ENCODE results near the gene TTC7B. TPM values are rescaled to one million over a fixed set of nuclear protein-coding genes. Genes with fewer than 3 reads are reported as not detected.

The TTC7B gene
- total RNA-seq, 1 donor from 2014 or later = 20.6 TPM

DNA sequence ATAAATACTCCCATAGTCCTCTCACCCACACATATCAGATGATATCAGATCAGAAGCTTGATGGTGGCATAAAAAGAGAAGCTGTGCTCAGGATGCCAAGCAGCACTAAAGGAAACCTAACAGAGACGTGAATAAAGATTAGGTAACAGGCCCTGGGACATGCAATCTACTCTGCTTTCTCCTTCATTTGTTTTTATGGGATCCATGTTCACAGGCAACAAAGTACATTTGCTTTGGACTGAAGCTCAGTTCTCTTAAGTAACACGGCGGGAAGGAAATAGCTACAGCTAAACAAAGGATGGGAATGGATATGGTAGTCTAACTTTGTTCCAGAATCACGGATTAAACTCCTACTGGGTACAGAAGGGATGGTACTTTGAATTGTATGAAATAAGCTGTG lies 119.5 kb downstream of the TTC7B start:
- peaks cover 32% of the 10 kb centered on the region for H3K4me1 Mint-ChIP-seq
- H3K9me3 Mint-ChIP-seq = no peaks in the 10 kb centered on the region

DNA sequence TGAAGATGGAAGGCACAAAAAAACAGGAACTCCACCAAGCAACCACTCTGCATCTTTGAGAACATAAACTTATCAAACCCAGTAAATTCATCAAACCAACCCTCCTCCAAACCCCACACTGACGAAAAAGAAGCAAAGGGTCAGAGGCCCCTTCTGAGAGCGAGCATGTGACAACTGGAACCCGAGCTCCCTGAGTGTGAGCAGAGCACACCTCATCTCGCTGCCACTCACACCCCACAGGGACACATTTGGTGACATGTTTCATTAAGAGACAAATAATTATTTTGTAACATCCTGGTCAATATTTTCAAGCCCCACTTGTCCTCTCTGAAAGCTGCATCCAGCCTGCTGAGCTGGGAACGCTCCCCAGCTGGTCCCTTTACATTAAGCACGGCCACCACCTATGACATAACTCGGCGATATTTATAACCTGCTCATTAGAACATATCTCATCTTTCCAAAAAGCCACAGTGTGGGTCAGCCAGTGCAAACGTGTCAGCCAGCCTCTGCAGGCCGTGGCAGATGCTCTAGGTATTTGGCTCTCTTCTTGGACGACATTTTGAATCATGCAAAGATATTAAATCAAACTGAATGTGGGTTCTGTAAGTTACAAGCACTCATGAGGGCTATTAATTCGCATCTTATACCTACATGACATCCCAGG lies 120.1 kb downstream of the TTC7B start:
- no peak overlapping the region for H3K4me3 Mint-ChIP-seq
- no peaks in the 10 kb centered on the region for H3K27me3 ChIP-seq
- peak overlapping the region; percentile 44 for H3K27ac Mint-ChIP-seq
- TF ChIP-seq EZH2phosphoT487 (IDR thresholded peaks at IDR 0.05) = no peak
- TF ChIP-seq EZH2 (IDR thresholded peaks at IDR 0.05) = no peak
- TF ChIP-seq, protein P1, sequence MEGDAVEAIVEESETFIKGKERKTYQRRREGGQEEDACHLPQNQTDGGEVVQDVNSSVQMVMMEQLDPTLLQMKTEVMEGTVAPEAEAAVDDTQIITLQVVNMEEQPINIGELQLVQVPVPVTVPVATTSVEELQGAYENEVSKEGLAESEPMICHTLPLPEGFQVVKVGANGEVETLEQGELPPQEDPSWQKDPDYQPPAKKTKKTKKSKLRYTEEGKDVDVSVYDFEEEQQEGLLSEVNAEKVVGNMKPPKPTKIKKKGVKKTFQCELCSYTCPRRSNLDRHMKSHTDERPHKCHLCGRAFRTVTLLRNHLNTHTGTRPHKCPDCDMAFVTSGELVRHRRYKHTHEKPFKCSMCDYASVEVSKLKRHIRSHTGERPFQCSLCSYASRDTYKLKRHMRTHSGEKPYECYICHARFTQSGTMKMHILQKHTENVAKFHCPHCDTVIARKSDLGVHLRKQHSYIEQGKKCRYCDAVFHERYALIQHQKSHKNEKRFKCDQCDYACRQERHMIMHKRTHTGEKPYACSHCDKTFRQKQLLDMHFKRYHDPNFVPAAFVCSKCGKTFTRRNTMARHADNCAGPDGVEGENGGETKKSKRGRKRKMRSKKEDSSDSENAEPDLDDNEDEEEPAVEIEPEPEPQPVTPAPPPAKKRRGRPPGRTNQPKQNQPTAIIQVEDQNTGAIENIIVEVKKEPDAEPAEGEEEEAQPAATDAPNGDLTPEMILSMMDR (IDR thresholded peaks at IDR 0.05) = no peak
- H3K4me1 ChIP-seq = no peaks in the 10 kb centered on the region
- no peaks in the 10 kb centered on the region for H4K20me1 ChIP-seq (ENCODE audit: low read depth)
- H2AFZ ChIP-seq (replicated peaks) = no peak overlapping the region
- DNase-seq (ENCODE audit: low spot score) = no peak
- peaks cover 7% of the 10 kb centered on the region for H3F3A ChIP-seq (ENCODE audit: low read depth)
- H3K9me3 ChIP-seq (ENCODE audit: low read depth) = no peaks in the 10 kb centered on the region
- no peak overlapping the region for H3K27ac ChIP-seq
- no peaks in the 10 kb centered on the region for H3K36me3 Mint-ChIP-seq
- H3K9ac ChIP-seq = no peak overlapping the region
- H3K79me2 ChIP-seq (ENCODE audit: low read depth) = no peaks in the 10 kb centered on the region
- no peak overlapping the region for H3K4me3 ChIP-seq
- no peaks in the 10 kb centered on the region for H3K9me3 Mint-ChIP-seq
- H3K4me1 Mint-ChIP-seq = peaks cover 32% of the 10 kb centered on the region
- H3K4me2 ChIP-seq = no peak overlapping the region
- no peaks in the 10 kb centered on the region for H3K27me3 Mint-ChIP-seq (ENCODE audit: insufficient read depth, low read depth)
- no peaks in the 10 kb centered on the region for H3K36me3 ChIP-seq

More for the DNA sequence above, 119.5 kb downstream of the TTC7B start:
- H3K4me3 Mint-ChIP-seq = no peak overlapping the region
- H3K36me3 ChIP-seq = no peaks in the 10 kb centered on the region
- H3K4me2 ChIP-seq = no peak overlapping the region
- peaks cover 7% of the 10 kb centered on the region for H3F3A ChIP-seq (ENCODE audit: low read depth)
- H3K9ac ChIP-seq = no peak overlapping the region
- no peaks in the 10 kb centered on the region for H4K20me1 ChIP-seq (ENCODE audit: low read depth)
- H3K4me3 ChIP-seq = no peak overlapping the region
- no peaks in the 10 kb centered on the region for H3K27me3 Mint-ChIP-seq (ENCODE audit: insufficient read depth, low read depth)
- H3K36me3 Mint-ChIP-seq = no peaks in the 10 kb centered on the region
- H3K79me2 ChIP-seq (ENCODE audit: low read depth) = no peaks in the 10 kb centered on the region
- no peak overlapping the region for H3K27ac Mint-ChIP-seq
- no peaks in the 10 kb centered on the region for H3K27me3 ChIP-seq
- no peak overlapping the region for H2AFZ ChIP-seq (replicated peaks)
- no peak for DNase-seq (ENCODE audit: low spot score)
- no peaks in the 10 kb centered on the region for H3K4me1 ChIP-seq
- H3K27ac ChIP-seq = no peak overlapping the region
- no peaks in the 10 kb centered on the region for H3K9me3 ChIP-seq (ENCODE audit: low read depth)
- TF ChIP-seq EZH2phosphoT487 (IDR thresholded peaks at IDR 0.05) (no peak), EZH2 (IDR thresholded peaks at IDR 0.05) (no peak)
- TF ChIP-seq, protein P1 (IDR thresholded peaks at IDR 0.05) = no peak

DNA sequence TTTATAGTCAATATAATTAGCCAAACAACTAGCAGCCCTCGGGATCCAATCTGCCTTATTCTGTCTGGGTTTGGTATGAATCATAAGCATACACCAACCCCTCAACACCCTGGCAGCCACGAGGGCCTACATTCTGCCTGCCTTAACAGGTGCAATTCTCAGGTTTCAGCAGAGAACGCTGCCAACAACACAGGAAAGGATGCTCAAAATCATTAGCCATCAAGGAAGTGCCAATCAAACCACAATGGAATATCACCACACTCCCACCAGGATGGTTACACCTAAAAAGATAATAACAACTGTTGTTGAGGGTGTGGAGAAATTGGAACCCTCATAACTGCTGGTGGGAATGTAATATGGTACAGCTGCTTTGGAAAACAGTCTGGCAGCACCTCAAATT lies 122.8 kb downstream of the TTC7B start:
- peaks cover 27% of the 10 kb centered on the region for H3K4me1 Mint-ChIP-seq
- no peak overlapping the region for H3K9ac ChIP-seq
- H3K4me1 ChIP-seq = no peaks in the 10 kb centered on the region
- H3K27me3 Mint-ChIP-seq (ENCODE audit: insufficient read depth, low read depth) = no peaks in the 10 kb centered on the region
- H3K36me3 ChIP-seq = no peaks in the 10 kb centered on the region
- no peaks in the 10 kb centered on the region for H3K27me3 ChIP-seq
- H3K27ac Mint-ChIP-seq = no peak overlapping the region
- TF ChIP-seq EZH2 (IDR thresholded peaks at IDR 0.05) (no peak), EZH2phosphoT487 (IDR thresholded peaks at IDR 0.05) (no peak)
- TF ChIP-seq, protein P1 (IDR thresholded peaks at IDR 0.05) = no peak
- no peaks in the 10 kb centered on the region for H3K9me3 Mint-ChIP-seq
- no peak overlapping the region for H2AFZ ChIP-seq (replicated peaks)
- H3K27ac ChIP-seq = no peak overlapping the region
- no peak overlapping the region for H3K4me2 ChIP-seq
- no peaks in the 10 kb centered on the region for H4K20me1 ChIP-seq (ENCODE audit: low read depth)
- no peak overlapping the region for H3K4me3 ChIP-seq
- peaks cover 7% of the 10 kb centered on the region for H3F3A ChIP-seq (ENCODE audit: low read depth)
- DNase-seq (ENCODE audit: low spot score) = no peak
- H3K4me3 Mint-ChIP-seq = no peak overlapping the region
- no peaks in the 10 kb centered on the region for H3K9me3 ChIP-seq (ENCODE audit: low read depth)
- no peaks in the 10 kb centered on the region for H3K79me2 ChIP-seq (ENCODE audit: low read depth)
- H3K36me3 Mint-ChIP-seq = peaks cover 2% of the 10 kb centered on the region

Measured in neural progenitor cell (in vitro differentiated cells).